ENCODE measurements around the gene TST. TPM values are rescaled to one million over a fixed set of nuclear protein-coding genes. Genes with fewer than 3 reads are reported as not detected.

TST gene
- total and polyA plus RNA-seq, 2 donors: 13.8 to 17.1 TPM

DNA sequence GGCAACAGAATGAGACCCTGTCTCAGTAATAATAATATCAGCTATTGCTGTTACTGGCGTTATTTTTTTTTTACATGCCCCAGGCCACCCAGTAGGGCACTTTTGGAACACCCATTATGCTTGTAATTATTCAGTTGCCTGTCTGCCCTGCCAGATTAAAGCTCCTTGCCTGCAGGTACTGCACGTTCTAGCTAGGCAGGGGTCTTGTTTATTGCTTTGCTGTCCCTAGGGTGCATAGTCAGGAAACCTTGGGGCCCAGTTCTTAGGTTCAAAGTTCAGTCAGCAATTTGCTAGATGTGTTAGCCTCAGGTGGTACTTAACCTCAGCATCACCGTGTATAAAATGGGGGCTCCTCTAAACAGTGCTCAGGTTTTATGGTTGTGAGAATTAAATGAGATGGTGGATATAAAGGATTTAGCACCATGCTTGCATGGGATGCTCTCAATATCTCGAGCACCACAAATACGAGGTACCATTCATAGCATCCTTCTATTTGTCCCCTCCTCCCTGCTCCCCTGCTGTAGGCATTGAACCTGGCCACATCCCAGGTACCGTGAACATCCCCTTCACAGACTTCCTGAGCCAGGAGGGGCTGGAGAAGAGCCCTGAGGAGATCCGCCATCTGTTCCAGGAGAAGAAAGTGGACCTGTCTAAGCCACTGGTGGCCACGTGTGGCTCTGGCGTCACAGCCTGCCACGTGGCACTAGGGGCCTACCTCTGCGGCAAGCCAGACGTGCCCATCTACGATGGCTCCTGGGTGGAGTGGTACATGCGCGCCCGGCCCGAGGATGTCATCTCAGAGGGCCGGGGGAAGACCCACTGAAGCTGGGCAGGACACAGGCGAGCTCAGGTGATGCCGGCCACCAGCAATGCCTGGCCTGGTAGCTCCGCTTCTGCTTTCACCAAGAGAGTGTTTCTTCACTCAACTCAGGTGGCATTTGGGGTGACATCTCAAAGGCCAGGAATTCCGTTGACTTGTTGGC lies 9.7 kb upstream of the TST start:
- H3K4me3 ChIP-seq (ENCODE audit: low read length in 2 of 2): no peak overlapping the region
- no peak for DNase-seq (ENCODE audit: low read depth in 6 of 9, low spot score in 9 of 9)
- H3K4me1 ChIP-seq (ENCODE audit: control insufficient read depth in 2 of 2, insufficient read depth in 2 of 2, low read length in 2 of 2): no peaks in the 10 kb centered on the region
- H3K9me3 ChIP-seq (ENCODE audit: control insufficient read depth in 2 of 2, insufficient read depth in 1 of 2, low read length in 1 of 2): no peaks in the 10 kb centered on the region
- no peaks in the 10 kb centered on the region for H3K27me3 ChIP-seq (ENCODE audit: control insufficient read depth in 2 of 2, insufficient read depth in 1 of 2, low read length in 1 of 2)
- no peak overlapping the region for H3K27ac ChIP-seq (ENCODE audit: low read depth in 1 of 2, low read length in 1 of 2)
- peaks cover 0 to 8% of the 10 kb centered on the region in 2 donors for H3K36me3 ChIP-seq (ENCODE audit: control insufficient read depth in 2 of 2, insufficient read depth in 2 of 2, low read length in 1 of 2)
- WGBS: 97% methylated on average over 22 of the region's 22 CpGs

DNA sequence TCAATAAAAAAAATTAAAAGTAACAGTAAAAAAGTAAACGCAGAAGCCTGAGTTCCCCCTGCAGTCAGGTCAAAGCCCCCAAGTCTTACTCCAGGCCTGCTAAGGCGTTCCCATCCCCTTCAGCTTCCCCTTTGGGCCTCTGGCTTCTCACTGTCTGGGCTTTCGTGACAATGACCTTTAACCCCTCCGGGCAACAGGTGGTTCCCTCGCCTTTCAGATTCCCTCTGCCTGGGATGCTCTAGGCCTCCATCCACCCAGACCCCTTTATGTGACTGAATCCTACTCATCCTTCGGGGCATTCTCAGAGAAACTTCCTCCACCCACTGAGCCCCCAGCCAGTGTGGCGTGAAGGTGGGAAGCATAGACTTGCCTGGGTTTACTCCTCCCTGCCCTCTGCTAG lies 8.3 kb upstream of the TST start:
- no peak overlapping the region for H3K27ac ChIP-seq (ENCODE audit: low read depth in 1 of 2, low read length in 1 of 2)
- no peaks in the 10 kb centered on the region for H3K9me3 ChIP-seq (ENCODE audit: control insufficient read depth in 2 of 2, insufficient read depth in 1 of 2, low read length in 1 of 2)
- no peaks in the 10 kb centered on the region for H3K27me3 ChIP-seq (ENCODE audit: control insufficient read depth in 2 of 2, insufficient read depth in 1 of 2, low read length in 1 of 2)
- peaks cover 0 to 8% of the 10 kb centered on the region in 2 donors for H3K36me3 ChIP-seq (ENCODE audit: control insufficient read depth in 2 of 2, insufficient read depth in 2 of 2, low read length in 1 of 2)
- no peak overlapping the region for H3K4me3 ChIP-seq (ENCODE audit: low read length in 2 of 2)
- no peaks in the 10 kb centered on the region for H3K4me1 ChIP-seq (ENCODE audit: control insufficient read depth in 2 of 2, insufficient read depth in 2 of 2, low read length in 2 of 2)
- DNase-seq (ENCODE audit: low read depth in 6 of 9, low spot score in 9 of 9): no peak
- WGBS: 98% methylated on average over 7 of the region's 7 CpGs

DNA sequence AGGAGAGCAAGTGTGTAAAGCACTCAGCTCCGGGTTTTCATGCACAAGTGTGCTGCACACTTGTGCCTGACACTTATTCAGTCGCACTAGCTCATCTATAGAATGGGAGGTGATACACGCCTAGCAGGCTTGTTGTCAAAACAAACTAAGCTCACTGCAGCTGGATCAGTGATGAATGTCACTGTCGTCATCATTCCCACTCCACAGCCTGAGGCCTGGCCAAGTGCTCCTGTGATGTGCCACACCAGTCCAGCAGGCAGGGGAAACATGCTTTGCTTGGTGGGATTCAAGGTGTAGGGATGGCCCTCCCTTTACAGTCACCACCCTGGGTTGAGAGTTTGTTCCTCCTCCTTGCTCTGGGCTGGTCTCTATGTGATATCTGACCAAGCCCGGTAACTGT lies 7.1 kb upstream of the TST start:
- no peak for DNase-seq (ENCODE audit: low read depth in 6 of 9, low spot score in 9 of 9)
- H3K27me3 ChIP-seq (ENCODE audit: control insufficient read depth in 2 of 2, insufficient read depth in 1 of 2, low read length in 1 of 2): no peaks in the 10 kb centered on the region
- peaks cover 0 to 2% of the 10 kb centered on the region in 2 donors for H3K4me1 ChIP-seq (ENCODE audit: control insufficient read depth in 2 of 2, insufficient read depth in 2 of 2, low read length in 2 of 2)
- 98% methylated on average over 5 of the region's 5 CpGs for WGBS
- H3K27ac ChIP-seq (ENCODE audit: low read depth in 1 of 2, low read length in 1 of 2): no peak overlapping the region
- no peak overlapping the region for H3K4me3 ChIP-seq (ENCODE audit: low read length in 2 of 2)
- peaks cover 0 to 8% of the 10 kb centered on the region in 2 donors for H3K36me3 ChIP-seq (ENCODE audit: control insufficient read depth in 2 of 2, insufficient read depth in 2 of 2, low read length in 1 of 2)
- no peaks in the 10 kb centered on the region for H3K9me3 ChIP-seq (ENCODE audit: control insufficient read depth in 2 of 2, insufficient read depth in 1 of 2, low read length in 1 of 2)

DNA sequence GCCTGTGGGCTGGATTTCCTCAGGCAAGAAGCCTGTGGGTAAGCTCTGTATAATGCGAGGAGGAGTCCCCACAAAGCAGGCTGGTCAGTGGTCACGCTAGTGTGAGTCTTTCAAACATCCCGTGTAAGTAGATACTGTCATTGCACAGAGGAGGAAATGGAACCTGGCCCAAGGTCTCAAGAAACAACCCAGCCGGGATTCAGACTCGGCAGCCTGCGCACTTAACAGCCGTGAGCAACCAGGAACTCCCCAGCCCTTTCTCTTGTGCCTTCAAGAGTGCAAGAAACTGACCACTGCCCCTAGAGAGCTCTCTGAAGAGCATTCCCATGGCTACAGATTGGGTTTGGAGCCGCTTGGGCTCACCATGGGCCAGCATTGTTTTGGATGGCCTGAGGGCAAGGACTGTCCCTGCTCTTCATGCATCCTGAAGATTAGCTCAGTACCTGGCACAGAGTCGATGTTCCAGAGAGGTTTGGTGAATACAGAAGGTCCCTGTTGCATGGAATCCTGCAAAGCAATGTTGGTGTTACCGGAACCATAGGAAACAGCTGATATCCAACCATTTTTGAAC lies 6.3 kb upstream of the TST start:
- no peak overlapping the region for H3K27ac ChIP-seq (ENCODE audit: low read depth in 1 of 2, low read length in 1 of 2)

DNA sequence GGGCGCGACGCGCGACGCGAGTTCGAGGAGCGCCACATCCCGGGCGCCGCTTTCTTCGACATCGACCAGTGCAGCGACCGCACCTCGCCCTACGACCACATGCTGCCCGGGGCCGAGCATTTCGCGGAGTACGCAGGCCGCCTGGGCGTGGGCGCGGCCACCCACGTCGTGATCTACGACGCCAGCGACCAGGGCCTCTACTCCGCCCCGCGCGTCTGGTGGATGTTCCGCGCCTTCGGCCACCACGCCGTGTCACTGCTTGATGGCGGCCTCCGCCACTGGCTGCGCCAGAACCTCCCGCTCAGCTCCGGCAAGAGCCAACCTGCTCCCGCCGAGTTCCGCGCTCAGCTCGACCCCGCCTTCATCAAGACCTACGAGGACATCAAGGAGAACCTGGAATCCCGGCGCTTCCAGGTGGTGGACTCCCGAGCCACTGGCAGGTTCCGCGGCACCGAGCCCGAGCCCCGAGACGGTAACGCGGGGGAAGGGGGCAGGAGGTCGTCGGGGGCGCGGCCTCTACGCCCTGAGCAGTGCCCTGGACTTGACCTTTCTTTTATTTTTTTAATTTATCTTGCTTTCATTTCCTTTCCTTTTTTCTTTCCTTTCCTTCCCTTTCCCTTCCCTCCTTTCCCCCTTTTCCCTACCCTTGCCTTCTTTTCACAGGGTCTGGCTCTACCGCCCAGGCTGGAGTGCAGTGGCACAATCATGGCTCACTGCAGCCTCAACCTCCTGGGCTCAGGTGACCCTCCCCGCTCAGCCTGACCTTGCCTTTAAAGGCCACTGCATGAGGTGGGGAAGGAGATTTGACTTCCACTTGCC lies 5.3 kb upstream of the TST start:
- Histone ChIP-seq H3K36me3 (ENCODE audit: control insufficient read depth in 2 of 2, insufficient read depth in 2 of 2, low read length in 1 of 2) (peaks cover 0 to 8% of the 10 kb centered on the region in 2 donors), H3K27ac (ENCODE audit: low read depth in 1 of 2, low read length in 1 of 2) (no peak overlapping the region)

More for the DNA sequence above, 6.3 kb upstream of the TST start:
- H3K9me3 ChIP-seq (ENCODE audit: control insufficient read depth in 2 of 2, insufficient read depth in 1 of 2, low read length in 1 of 2): no peaks in the 10 kb centered on the region
- peaks cover 0 to 2% of the 10 kb centered on the region in 2 donors for H3K27me3 ChIP-seq (ENCODE audit: control insufficient read depth in 2 of 2, insufficient read depth in 1 of 2, low read length in 1 of 2)
- 90% methylated on average over 10 of the region's 10 CpGs for WGBS
- no peak overlapping the region for H3K4me3 ChIP-seq (ENCODE audit: low read length in 2 of 2)
- no peak for DNase-seq (ENCODE audit: low read depth in 6 of 9, low spot score in 9 of 9)
- peaks cover 0 to 3% of the 10 kb centered on the region in 2 donors for H3K4me1 ChIP-seq (ENCODE audit: control insufficient read depth in 2 of 2, insufficient read depth in 2 of 2, low read length in 2 of 2)
- peaks cover 0 to 8% of the 10 kb centered on the region in 2 donors for H3K36me3 ChIP-seq (ENCODE audit: control insufficient read depth in 2 of 2, insufficient read depth in 2 of 2, low read length in 1 of 2)

DNA sequence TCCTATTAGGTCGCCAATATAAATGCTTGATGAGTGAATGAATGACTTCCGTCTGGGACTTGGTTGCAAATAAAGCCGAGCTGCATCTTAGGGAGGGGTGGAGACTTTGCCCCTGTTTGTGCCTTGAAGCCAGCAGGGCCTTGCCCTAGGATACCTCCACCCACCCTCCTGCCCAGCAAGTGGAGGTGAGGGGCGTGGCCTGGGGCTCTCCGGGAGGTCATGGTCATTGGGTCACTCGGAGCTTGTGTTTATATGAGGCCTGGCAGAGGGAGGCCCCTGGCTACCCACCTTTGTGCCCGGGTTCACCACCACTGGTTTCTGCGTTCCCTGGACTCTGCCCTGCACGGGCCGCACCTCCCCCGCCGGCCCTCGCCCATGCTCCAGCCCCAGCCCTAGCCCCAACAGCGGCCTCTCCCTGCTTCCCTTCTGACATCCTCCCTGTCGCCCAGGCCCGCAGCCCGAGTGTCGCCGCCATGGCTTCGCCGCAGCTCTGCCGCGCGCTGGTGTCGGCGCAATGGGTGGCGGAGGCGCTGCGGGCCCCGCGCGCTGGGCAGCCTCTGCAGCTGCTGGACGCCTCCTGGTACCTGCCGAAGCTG lies 4.6 kb upstream of the TST start:
- H3K27ac ChIP-seq (ENCODE audit: low read depth in 1 of 2, low read length in 1 of 2): no peak overlapping the region
- H3K4me1 ChIP-seq (ENCODE audit: control insufficient read depth in 2 of 2, insufficient read depth in 2 of 2, low read length in 2 of 2): peaks cover 11 to 13% of the 10 kb centered on the region in 2 donors
- DNase-seq (ENCODE audit: low read depth in 6 of 9, low spot score in 9 of 9): no peak
- H3K9me3 ChIP-seq (ENCODE audit: control insufficient read depth in 2 of 2, insufficient read depth in 1 of 2, low read length in 1 of 2): no peaks in the 10 kb centered on the region
- WGBS: 98% methylated on average over 34 of the region's 34 CpGs
- peaks cover 0 to 15% of the 10 kb centered on the region in 2 donors for H3K27me3 ChIP-seq (ENCODE audit: control insufficient read depth in 2 of 2, insufficient read depth in 1 of 2, low read length in 1 of 2)
- H3K36me3 ChIP-seq (ENCODE audit: control insufficient read depth in 2 of 2, insufficient read depth in 2 of 2, low read length in 1 of 2): peaks cover 0 to 3% of the 10 kb centered on the region in 2 donors
- no peak overlapping the region for H3K4me3 ChIP-seq (ENCODE audit: low read length in 2 of 2)

More for the DNA sequence above, 5.3 kb upstream of the TST start:
- Histone ChIP-seq H3K4me3 (ENCODE audit: low read length in 2 of 2) (no peak overlapping the region), H3K9me3 (ENCODE audit: control insufficient read depth in 2 of 2, insufficient read depth in 1 of 2, low read length in 1 of 2) (no peaks in the 10 kb centered on the region), H3K4me1 (ENCODE audit: control insufficient read depth in 2 of 2, insufficient read depth in 2 of 2, low read length in 2 of 2) (peaks cover 4 to 11% of the 10 kb centered on the region in 2 donors), H3K27me3 (ENCODE audit: control insufficient read depth in 2 of 2, insufficient read depth in 1 of 2, low read length in 1 of 2) (peaks cover 0 to 12% of the 10 kb centered on the region in 2 donors)
- DNase-seq (ENCODE audit: low read depth in 6 of 9, low spot score in 9 of 9): no peak
- WGBS: 97% methylated on average over 71 of the region's 71 CpGs

DNA sequence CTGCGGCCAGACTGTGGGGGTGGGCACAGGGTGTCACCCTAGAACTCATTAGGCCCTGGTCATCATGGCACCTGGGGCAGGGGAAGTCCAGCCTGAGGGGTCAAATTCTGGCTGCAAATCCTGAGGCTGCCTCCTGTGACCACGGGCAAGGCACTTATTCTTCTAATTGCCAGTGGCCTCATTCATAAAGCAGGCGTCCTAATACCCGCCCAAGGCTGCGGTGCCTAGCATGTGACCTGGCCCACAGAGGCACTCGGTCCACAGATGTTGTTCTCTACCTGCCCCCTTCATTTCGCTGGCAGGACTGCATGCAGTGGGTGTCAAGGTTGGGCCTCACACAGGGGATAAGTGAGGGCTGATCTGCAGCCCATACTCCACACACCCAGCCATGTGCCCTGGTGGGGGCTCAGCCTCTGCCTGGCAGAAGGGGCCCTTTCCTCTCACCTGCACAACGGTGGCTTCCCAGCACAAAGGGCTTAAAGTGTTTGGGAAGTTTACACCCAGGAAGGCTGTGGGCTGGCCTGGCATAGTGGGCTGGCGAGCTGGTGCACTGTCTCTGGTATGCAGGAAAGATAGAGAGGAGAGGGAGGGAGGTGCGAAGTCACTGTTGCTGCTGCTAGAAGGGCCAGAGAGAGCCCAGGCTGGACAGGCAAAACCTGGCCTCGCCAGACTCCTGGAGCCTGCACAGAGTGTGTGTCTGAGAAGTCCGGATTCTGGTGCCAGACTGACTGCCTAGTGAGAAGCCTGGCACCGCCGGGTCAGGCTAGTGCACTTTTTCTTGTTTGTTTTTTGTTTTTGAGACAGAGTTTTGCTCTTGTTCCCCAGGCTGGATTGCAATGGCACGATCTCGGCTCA lies 3.5 kb upstream of the TST start:
- Histone ChIP-seq H3K4me3 (ENCODE audit: low read length in 2 of 2) (no peak overlapping the region), H3K36me3 (ENCODE audit: control insufficient read depth in 2 of 2, insufficient read depth in 2 of 2, low read length in 1 of 2) (peaks cover 0 to 3% of the 10 kb centered on the region in 2 donors), H3K4me1 (ENCODE audit: control insufficient read depth in 2 of 2, insufficient read depth in 2 of 2, low read length in 2 of 2) (peaks cover 12 to 16% of the 10 kb centered on the region in 2 donors), H3K27ac (ENCODE audit: low read depth in 1 of 2, low read length in 1 of 2) (no peak overlapping the region), H3K27me3 (ENCODE audit: control insufficient read depth in 2 of 2, insufficient read depth in 1 of 2, low read length in 1 of 2) (peaks cover 0 to 26% of the 10 kb centered on the region in 2 donors), H3K9me3 (ENCODE audit: control insufficient read depth in 2 of 2, insufficient read depth in 1 of 2, low read length in 1 of 2) (no peaks in the 10 kb centered on the region)
- no peak for DNase-seq (ENCODE audit: low read depth in 6 of 9, low spot score in 9 of 9)
- 92% methylated on average over 16 of the region's 16 CpGs for WGBS
